Skeletal muscle tissue (tissue), 4 donors: ENCODE results near the gene AK5. TPM values are rescaled to one million over a fixed set of nuclear protein-coding genes. Genes with fewer than 3 reads are reported as not detected.

Experiments used
- H3K27ac ChIP-seq: one replicate; pipeline ENCODE4 v1.7.0; 2013; ENCODE audit warnings: mild to moderate bottlenecking, low read depth, low read length, inconsistent platforms
- H3K27me3 ChIP-seq, 3 donors: one replicate each; pipeline ENCODE4 v1.7.0; 2013; ENCODE audit warnings: low read length in 3 of 3; ENCODE audit not compliant: control insufficient read depth in 3 of 3, insufficient read depth in 3 of 3
- H3K36me3 ChIP-seq, 3 donors: one replicate each; pipeline ENCODE4 v1.7.0; 2013; ENCODE audit warnings: low read length in 3 of 3; ENCODE audit not compliant: control insufficient read depth in 3 of 3, insufficient read depth in 3 of 3
- H3K4me1 ChIP-seq, 3 donors: one replicate each; pipeline ENCODE4 v1.7.0; 2013; ENCODE audit warnings: low read length in 3 of 3, mild to moderate bottlenecking in 3 of 3; ENCODE audit not compliant: control insufficient read depth in 3 of 3, insufficient read depth in 3 of 3
- H3K4me3 ChIP-seq, 3 donors: one replicate each; pipeline ENCODE4 v1.7.0; 2013; ENCODE audit warnings: low read length in 3 of 3
- H3K9ac ChIP-seq, 3 donors: one replicate each; pipeline ENCODE4 v1.7.0; 2013; ENCODE audit warnings: low read length in 3 of 3, mild to moderate bottlenecking in 3 of 3, moderate library complexity in 2 of 3, low read depth in 1 of 3
- H3K9me3 ChIP-seq, 3 donors: one replicate each; pipeline ENCODE4 v1.7.0; 2013; ENCODE audit warnings: low read length in 3 of 3; ENCODE audit not compliant: control insufficient read depth in 3 of 3
- total RNA-seq: library from RNA; depleted of rRNA; stranded (reverse); fragments of >200 nt; gene quantifications from one replicate; pipeline ENCODE4 v1.2.3, GENCODE V29; 2014
- donor health status: Osteomylitis.

The AK5 gene
- 11.5 TPM for total RNA-seq

DNA sequence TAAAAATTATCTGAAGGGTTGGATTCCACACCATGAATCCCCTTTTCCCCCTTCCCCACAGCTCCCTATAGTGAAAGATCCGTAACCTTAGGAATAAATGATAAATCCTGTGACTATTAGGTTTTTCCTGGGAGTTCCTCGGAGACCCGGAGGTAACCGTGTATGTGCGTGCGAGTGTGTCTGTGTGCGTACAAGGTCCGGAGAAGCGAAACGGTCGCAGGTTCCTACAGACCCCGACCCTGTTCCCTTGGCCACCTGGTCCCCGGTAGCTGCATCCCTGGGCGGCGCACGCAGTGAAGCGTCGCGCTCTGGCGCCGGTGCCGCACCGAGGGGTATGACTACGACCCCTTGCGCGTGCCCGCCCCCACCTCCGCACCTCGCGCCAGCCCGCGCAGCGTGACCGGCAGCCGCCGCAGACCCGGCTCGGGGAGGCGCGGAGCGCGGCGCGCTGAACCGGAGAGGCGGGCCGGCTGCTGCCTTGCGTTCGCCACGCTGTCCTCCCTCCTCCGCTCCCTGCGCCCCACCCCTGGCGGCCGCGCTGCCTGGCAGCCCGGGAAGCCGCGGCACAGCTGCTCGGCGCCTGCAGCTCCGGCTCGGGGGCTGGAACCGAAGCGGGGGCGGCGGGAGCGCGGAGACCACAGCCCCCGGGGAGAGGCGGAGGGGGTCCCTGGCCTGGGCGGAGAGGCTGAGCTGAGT lies at the start of gene AK5:
AK5 (plus strand) TSS at position 529 of the 696 bp plus-strand sequence. CDS start 295 bp downstream, outside the sequence.
- Histone ChIP-seq H3K36me3 (no peaks in the 10 kb centered on the region), H3K27ac (no peak within 1 kb of the TSS), H3K27me3 (peaks cover 18 to 35% (median 25%) of the 10 kb centered on the region in 3 donors)

DNA sequence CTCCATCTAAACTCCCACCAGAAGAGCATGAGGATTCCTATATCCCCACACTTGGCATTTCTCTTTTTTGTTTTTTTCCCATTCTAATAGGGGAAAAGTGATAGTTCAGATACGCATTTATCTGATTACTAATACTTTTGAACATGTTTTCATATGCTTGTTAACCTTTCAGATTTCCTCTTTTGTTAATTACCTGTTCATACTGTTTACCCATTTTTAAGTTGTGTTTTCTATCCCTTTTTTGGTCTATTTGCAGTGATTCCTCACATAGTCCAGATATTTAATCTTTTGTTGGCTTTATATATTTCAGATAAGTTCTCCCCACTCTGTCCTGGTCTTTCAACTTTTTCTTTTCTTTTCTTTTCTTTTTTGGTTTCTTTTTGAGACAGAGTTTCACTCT lies 49.0 kb upstream of the AK5 start:
- H3K36me3 ChIP-seq = no peaks in the 10 kb centered on the region
- no peak overlapping the region for H3K9ac ChIP-seq
- H3K4me1 ChIP-seq = no peaks in the 10 kb centered on the region
- no peaks in the 10 kb centered on the region for H3K27me3 ChIP-seq
- H3K4me3 ChIP-seq = no peak overlapping the region
- no peaks in the 10 kb centered on the region for H3K9me3 ChIP-seq
- no peak overlapping the region for H3K27ac ChIP-seq

More for the DNA sequence above, at the start of gene AK5:
- Histone ChIP-seq H3K9ac (peak within 1 kb of the TSS in 2 of 3 donors; percentile 14 to 47), H3K9me3 (no peaks in the 10 kb centered on the region), H3K4me3 (peak within 1 kb of the TSS; percentile 58 to 60 (median 59)), H3K4me1 (peaks cover 4 to 14% (median 10%) of the 10 kb centered on the region in 3 donors)

GRCh38 chr1:77234096-77234495 lies 47.7 kb upstream of the AK5 start:
- Histone ChIP-seq H3K4me3 (no peak overlapping the region), H3K4me1 (no peaks in the 10 kb centered on the region), H3K9ac (no peak overlapping the region), H3K27ac (no peak overlapping the region), H3K36me3 (no peaks in the 10 kb centered on the region), H3K9me3 (no peaks in the 10 kb centered on the region), H3K27me3 (no peaks in the 10 kb centered on the region)

- Histone ChIP-seq H3K27ac (no peak overlapping the region), H3K9ac (no peak overlapping the region), H3K4me3 (no peak overlapping the region), H3K4me1 (no peaks in the 10 kb centered on the region), H3K9me3 (no peaks in the 10 kb centered on the region), H3K27me3 (no peaks in the 10 kb centered on the region), H3K36me3 (no peaks in the 10 kb centered on the region)
These were observed 46.9 kb upstream of the AK5 start for GRCh38 chr1:77234943-77235342.

GRCh38 chr1:77238462-77238861 lies 43.4 kb upstream of the AK5 start:
- H3K27me3 ChIP-seq = no peaks in the 10 kb centered on the region

DNA sequence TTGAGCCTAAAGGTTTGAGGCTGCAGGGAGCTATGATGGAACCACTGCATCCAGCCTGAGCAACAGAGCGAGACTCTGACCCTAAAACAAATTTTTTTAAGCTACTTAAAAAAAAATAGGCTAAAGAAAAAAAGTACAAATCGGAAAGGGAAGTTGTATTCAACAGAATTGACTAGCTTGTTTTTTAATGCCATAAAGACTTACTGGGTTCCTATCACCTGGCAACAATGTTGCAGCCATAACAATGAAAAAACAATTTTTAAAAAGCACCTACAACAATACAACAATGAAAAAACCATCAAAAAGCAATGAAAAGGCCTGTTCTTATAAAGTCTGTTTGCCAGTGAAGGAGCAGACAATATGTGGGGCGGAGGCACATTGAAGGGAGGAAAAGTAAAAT lies 42.5 kb upstream of the AK5 start:
- Histone ChIP-seq H3K27ac (no peak overlapping the region), H3K9me3 (no peaks in the 10 kb centered on the region), H3K4me3 (no peak overlapping the region), H3K36me3 (no peaks in the 10 kb centered on the region), H3K27me3 (no peaks in the 10 kb centered on the region), H3K9ac (no peak overlapping the region), H3K4me1 (no peaks in the 10 kb centered on the region)

More at GRCh38 chr1:77238462-77238861, 43.4 kb upstream of the AK5 start:
- Histone ChIP-seq H3K4me1 (no peaks in the 10 kb centered on the region), H3K4me3 (no peak overlapping the region), H3K27ac (no peak overlapping the region), H3K9me3 (no peaks in the 10 kb centered on the region), H3K36me3 (no peaks in the 10 kb centered on the region), H3K9ac (no peak overlapping the region)

DNA sequence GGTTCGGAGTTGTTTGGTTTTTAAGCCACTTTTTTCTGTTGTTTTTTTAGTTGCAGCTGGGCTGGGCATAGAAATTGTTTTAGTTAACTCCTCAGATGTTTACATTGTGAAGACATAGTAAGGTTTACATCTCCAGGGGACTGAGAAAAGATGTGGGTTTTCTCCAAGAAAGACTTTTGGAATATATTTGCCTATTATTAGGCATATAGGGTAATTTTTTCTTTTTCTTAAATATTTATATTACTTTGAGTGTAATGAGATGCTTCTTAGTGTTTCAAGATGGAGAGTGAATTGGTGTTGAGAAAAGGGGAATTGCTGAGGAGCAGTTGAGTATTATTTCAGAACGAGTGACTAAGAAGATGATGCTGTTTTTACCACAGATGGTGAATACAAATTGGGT lies 36.0 kb upstream of the AK5 start:
- Histone ChIP-seq H3K9me3 (no peaks in the 10 kb centered on the region), H3K9ac (no peak overlapping the region), H3K4me1 (no peaks in the 10 kb centered on the region), H3K36me3 (no peaks in the 10 kb centered on the region), H3K27ac (no peak overlapping the region), H3K27me3 (no peaks in the 10 kb centered on the region), H3K4me3 (no peak overlapping the region)

DNA sequence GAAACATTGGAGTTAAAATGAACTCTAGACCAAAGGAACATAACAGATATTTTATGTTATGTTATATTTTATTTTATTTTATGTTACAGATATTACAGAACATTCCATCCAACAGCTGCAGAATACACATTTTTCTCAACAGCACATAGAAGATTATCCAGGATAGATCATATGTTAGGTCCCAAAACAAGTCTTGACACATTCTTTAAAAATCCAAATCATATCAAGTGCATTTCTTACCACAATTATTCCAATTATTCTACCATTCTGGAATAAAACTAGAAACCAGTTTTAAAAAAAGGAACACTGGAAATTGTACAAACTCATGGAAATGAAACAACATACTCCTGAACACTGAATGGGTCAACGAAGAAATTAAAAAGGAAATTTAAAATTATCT lies 31.7 kb upstream of the AK5 start:
- no peak overlapping the region for H3K27ac ChIP-seq
- H3K36me3 ChIP-seq = no peaks in the 10 kb centered on the region
- no peak overlapping the region for H3K4me3 ChIP-seq
- H3K27me3 ChIP-seq = no peaks in the 10 kb centered on the region
- H3K9me3 ChIP-seq = peaks cover 0 to 8% (median 3%) of the 10 kb centered on the region in 3 donors
- no peak overlapping the region for H3K9ac ChIP-seq
- no peaks in the 10 kb centered on the region for H3K4me1 ChIP-seq

DNA sequence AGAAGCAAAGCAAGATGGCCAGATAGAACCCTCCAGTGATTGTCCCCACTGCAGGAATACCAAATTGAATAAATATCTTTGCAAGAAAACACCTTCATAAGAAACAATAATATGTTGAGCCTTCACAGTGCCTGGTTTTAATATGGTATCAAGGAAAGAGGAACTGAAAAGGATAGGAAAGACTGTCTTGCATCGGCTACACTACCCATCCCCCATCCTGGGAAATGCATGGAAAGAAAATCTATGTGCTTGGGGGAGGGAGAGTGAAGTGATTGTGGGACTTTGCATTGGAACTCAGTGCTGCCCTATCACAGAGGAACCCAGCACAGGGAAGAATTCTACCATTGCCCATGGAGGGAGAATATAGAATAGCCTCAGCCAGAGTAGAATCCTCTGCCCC lies 28.6 kb upstream of the AK5 start:
- Histone ChIP-seq H3K9me3 (peaks cover 0 to 8% (median 3%) of the 10 kb centered on the region in 3 donors), H3K9ac (no peak overlapping the region), H3K27ac (no peak overlapping the region), H3K36me3 (no peaks in the 10 kb centered on the region), H3K4me3 (no peak overlapping the region), H3K4me1 (no peaks in the 10 kb centered on the region), H3K27me3 (no peaks in the 10 kb centered on the region)

DNA sequence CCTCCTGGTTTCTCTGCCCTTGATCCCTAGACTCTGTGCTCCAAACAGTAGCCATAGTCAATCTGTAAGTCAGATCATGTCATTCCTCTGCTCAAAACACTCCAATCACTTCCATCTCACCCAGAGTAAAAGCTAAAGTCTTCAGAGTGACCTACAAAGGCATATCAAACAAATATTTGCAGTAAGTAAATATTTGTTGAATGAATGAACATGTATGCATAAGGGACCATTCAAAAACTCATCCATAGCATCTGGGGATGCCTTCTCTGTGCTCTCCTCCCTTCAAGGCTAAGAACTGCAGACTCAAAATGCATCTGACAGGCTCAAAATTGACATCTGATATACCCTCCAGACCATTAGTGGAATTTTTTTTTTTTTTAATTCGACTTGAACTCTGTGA lies 18.1 kb upstream of the AK5 start:
- H3K27me3 ChIP-seq = no peaks in the 10 kb centered on the region
- H3K27ac ChIP-seq = no peak overlapping the region
- H3K4me3 ChIP-seq = no peak overlapping the region
- H3K9ac ChIP-seq = no peak overlapping the region
- H3K4me1 ChIP-seq = no peaks in the 10 kb centered on the region
- H3K36me3 ChIP-seq = no peaks in the 10 kb centered on the region
- no peaks in the 10 kb centered on the region for H3K9me3 ChIP-seq
